Suprapubic skin (tissue), 4 donors: ENCODE results near the gene ZCCHC24. TPM values are rescaled to one million over a fixed set of nuclear protein-coding genes. Genes with fewer than 3 reads are reported as not detected.

ENCODE experiments used
- DNase-seq, 2 donors: peaks; one replicate each; pipeline ENCODE4 v3.0.0-alpha.2; 2019; ENCODE audit warnings: low spot score in 2 of 2
- H3K27ac ChIP-seq: fragments of 200-600 bp; sonication (generic); one replicate; pipeline ENCODE4 v1.5.1; 2019
- H3K27me3 ChIP-seq: fragments of 200-600 bp; sonication (generic); one replicate; pipeline ENCODE4 v1.5.1; 2019
- H3K36me3 ChIP-seq: fragments of 200-600 bp; sonication (generic); one replicate; pipeline ENCODE4 v1.5.1; 2019
- H3K4me1 ChIP-seq: fragments of 200-600 bp; sonication (generic); one replicate; pipeline ENCODE4 v1.5.1; 2019
- H3K4me3 ChIP-seq: fragments of 200-600 bp; sonication (generic); one replicate; pipeline ENCODE4 v1.5.1; 2019; ENCODE audit warnings: mild to moderate bottlenecking
- H3K9me3 ChIP-seq: fragments of 200-600 bp; sonication (generic); one replicate; pipeline ENCODE4 v1.5.1; 2019
- CTCF ChIP-seq, 2 donors: fragments of 200-600 bp in 1 of 2; fragments of 450-650 bp in 1 of 2; sonication (generic) in 1 of 2; IDR thresholded peaks; one replicate each; pipeline ENCODE4 v1.5.1; 2016 to 2019; ENCODE audit warnings: antibody characterized with exemption in 2 of 2, mild to moderate bottlenecking in 1 of 2, moderate library complexity in 1 of 2
- EP300 ChIP-seq: sonication (generic); formaldehyde crosslinking; IDR thresholded peaks from one replicate; pipeline ENCODE4 v1.6.1; 2017; ENCODE audit warnings: antibody characterized with exemption
- POLR2A ChIP-seq, 2 donors: fragments of 450-650 bp; IDR thresholded peaks; one replicate each; pipeline ENCODE4 v1.6.1; 2017; ENCODE audit warnings: antibody characterized with exemption in 2 of 2, mild to moderate bottlenecking in 2 of 2, moderate library complexity in 2 of 2
- POLR2AphosphoS5 ChIP-seq, 3 donors: sonication (generic); formaldehyde crosslinking; IDR thresholded peaks; one replicate each; pipeline ENCODE4 v1.6.1; 2017; ENCODE audit warnings: antibody characterized with exemption in 3 of 3
- WGBS: methylation state at CpG from one replicate; pipeline ENCODE4 v1.1.5; 2018; 5-methylcytosine and 5-hydroxymethylcytosine counted together
- total RNA-seq, 4 donors: library from RNA; depleted of rRNA; stranded (reverse); fragments of >200 nt; gene quantifications; one replicate each; pipeline ENCODE4 v1.1.0, GENCODE V29; 2016

The ZCCHC24 gene
- total RNA-seq, 4 donors from 2014 or later = 8.9 to 17.3 (median 12.8) TPM

GRCh38 chr10:79391231-79392019 is 54.0 kb downstream of the ZCCHC24 start:
- TF ChIP-seq POLR2AphosphoS5 (IDR thresholded peaks at IDR 0.05) (no peak), POLR2A (IDR thresholded peaks at IDR 0.05) (no peak), EP300 (no peak), CTCF (IDR thresholded peaks at IDR 0.05) (no peak)
- Histone ChIP-seq H3K36me3 (peaks cover 12% of the 10 kb centered on the region), H3K27me3 (no peaks in the 10 kb centered on the region), H3K4me3 (no peak overlapping the region), H3K27ac (peak overlapping the region; percentile 26), H3K9me3 (no peaks in the 10 kb centered on the region), H3K4me1 (peaks cover 12% of the 10 kb centered on the region)
- DNase-seq = peak; percentile 65 to 74
- 78% methylated on average over 10 of the region's 12 CpGs for WGBS

- Histone ChIP-seq H3K27me3 (no peaks in the 10 kb centered on the region), H3K4me3 (no peak overlapping the region), H3K27ac (no peak overlapping the region), H3K4me1 (peaks cover 11% of the 10 kb centered on the region), H3K36me3 (peaks cover 18% of the 10 kb centered on the region), H3K9me3 (no peaks in the 10 kb centered on the region)
- 69% methylated on average over 14 of the region's 16 CpGs for WGBS
- no peak for TF ChIP-seq POLR2A (IDR thresholded peaks at IDR 0.05)
- peak in 1 of 2 donors; percentile 6 for TF ChIP-seq CTCF (IDR thresholded peaks at IDR 0.05)
- peak; percentile 60 to 75 for DNase-seq
Observed at GRCh38 chr10:79390551-79391229, 54.7 kb downstream of the ZCCHC24 start.

- peak in 1 of 2 donors; percentile 45 for DNase-seq
- H3K36me3 ChIP-seq = peaks cover 20% of the 10 kb centered on the region
- no peaks in the 10 kb centered on the region for H3K27me3 ChIP-seq
- no peaks in the 10 kb centered on the region for H3K9me3 ChIP-seq
- peaks cover 11% of the 10 kb centered on the region for H3K4me1 ChIP-seq
- TF ChIP-seq POLR2A (IDR thresholded peaks at IDR 0.05) = no peak
- TF ChIP-seq CTCF (IDR thresholded peaks at IDR 0.05) = no peak
- no peak for TF ChIP-seq EP300
- TF ChIP-seq POLR2AphosphoS5 (IDR thresholded peaks at IDR 0.05) = no peak
- 92% methylated on average over 2 of the region's 2 CpGs for WGBS
- H3K27ac ChIP-seq = no peak overlapping the region
- H3K4me3 ChIP-seq = no peak overlapping the region
Observed at GRCh38 chr10:79390057-79390456, 55.4 kb downstream of the ZCCHC24 start.

GRCh38 chr10:79387974-79388850 is 57.2 kb downstream of the ZCCHC24 start:
- H3K27ac ChIP-seq = no peak overlapping the region
- 88% methylated on average over 9 of the region's 11 CpGs for WGBS
- TF ChIP-seq POLR2AphosphoS5 (IDR thresholded peaks at IDR 0.05) (no peak), CTCF (IDR thresholded peaks at IDR 0.05) (no peak), POLR2A (IDR thresholded peaks at IDR 0.05) (no peak)
- H3K9me3 ChIP-seq = no peaks in the 10 kb centered on the region
- H3K4me1 ChIP-seq = peaks cover 11% of the 10 kb centered on the region
- DNase-seq = peak in 1 of 2 donors; percentile 52
- peaks cover 20% of the 10 kb centered on the region for H3K36me3 ChIP-seq
- H3K4me3 ChIP-seq = no peak overlapping the region
- H3K27me3 ChIP-seq = no peaks in the 10 kb centered on the region
